HepG2 (cell line): ENCODE measurements around the gene VMO1. TPM values are rescaled to one million over a fixed set of nuclear protein-coding genes. Genes with fewer than 3 reads are reported as not detected.

Experiments
- ATF7-NPFF ChIP-seq: sonication (generic); formaldehyde crosslinking; IDR thresholded peaks from 2 replicates; pipeline ENCODE4 v1.8.1; 2023; ENCODE audit warnings: mild to moderate bottlenecking, low read depth, missing genetic modification reagents, moderate library complexity
- CBX1 ChIP-seq: IDR thresholded peaks from one replicate; pipeline ENCODE4 v1.6.1; 2016; ENCODE audit warnings: antibody characterized with exemption, low read depth
- CREM ChIP-seq, 2 experiments: sonication (generic) in 1 of 2; formaldehyde crosslinking in 1 of 2; IDR thresholded peaks; 2 replicates each; pipeline versions ENCODE4 v1.4.0 to v1.6.1; 2016 to 2020; ENCODE audit warnings: antibody characterized with exemption in 1 of 2, mild to moderate bottlenecking in 1 of 2, missing genetic modification reagents in 1 of 2
- HNRNPLL ChIP-seq: fragments of 200-400 bp; formaldehyde crosslinking; IDR thresholded peaks from 2 replicates; pipeline ENCODE4 v1.6.1; 2017; ENCODE audit warnings: mild to moderate bottlenecking, low read depth, low read length; ENCODE audit not compliant: poor library complexity, severe bottlenecking
- KDM5A ChIP-seq: fragments of 200-600 bp; sonication (generic); IDR thresholded peaks from 2 replicates; pipeline ENCODE4 v1.7.0; 2018; ENCODE audit warnings: antibody characterized with exemption, mild to moderate bottlenecking, low read length, borderline replicate concordance
- KDM6A ChIP-seq: IDR thresholded peaks from 2 replicates; pipeline ENCODE4 v1.6.1; 2016; ENCODE audit warnings: low read depth
- MATR3 ChIP-seq: sonication (generic); formaldehyde crosslinking; IDR thresholded peaks from 2 replicates; pipeline ENCODE4 v1.4.0; 2020; ENCODE audit warnings: missing genetic modification reagents
- MAZ ChIP-seq, 2 experiments: sonication (generic) in 1 of 2; formaldehyde crosslinking in 1 of 2; IDR thresholded peaks; 2 replicates each; pipeline versions ENCODE4 v1.5.0 to v1.6.1; 2012 to 2020; ENCODE audit warnings: low read depth in 2 of 2, mild to moderate bottlenecking in 2 of 2, borderline replicate concordance in 1 of 2, improper control_type of control experiment in 1 of 2, low read length in 1 of 2, missing genetic modification reagents in 1 of 2, moderate library complexity in 1 of 2
- MED1 ChIP-seq: sonication (generic); formaldehyde crosslinking; IDR thresholded peaks from 2 replicates; pipeline ENCODE4 v1.4.0; 2020; ENCODE audit warnings: missing genetic modification reagents
- NR2F2 ChIP-seq: IDR thresholded peaks from 2 replicates; pipeline ENCODE4 v1.6.1; 2012; ENCODE audit warnings: low read depth, inconsistent platforms, borderline replicate concordance
- NR2F6 ChIP-seq, 2 experiments: IDR thresholded peaks; 2 replicates each; pipeline ENCODE4 v1.6.1; 2016; ENCODE audit warnings: antibody characterized with exemption in 1 of 2, mild to moderate bottlenecking in 1 of 2
- ZBTB2 ChIP-seq: sonication (generic); formaldehyde crosslinking; IDR thresholded peaks from 2 replicates; pipeline ENCODE4 v1.8.0; 2022; ENCODE audit warnings: low read depth, missing genetic modification reagents
- ZBTB26 ChIP-seq: IDR thresholded peaks from 2 replicates; pipeline ENCODE4 v1.6.1; 2016; ENCODE audit warnings: missing compliant biosample characterization, missing genetic modification reagents, borderline replicate concordance
- ZNF207 ChIP-seq: fragments of 450-650 bp; IDR thresholded peaks from 2 replicates; pipeline ENCODE4 v1.6.1; 2016; ENCODE audit warnings: antibody characterized with exemption, borderline replicate concordance
- ZNF230 ChIP-seq: sonication (generic); formaldehyde crosslinking; IDR thresholded peaks from 2 replicates; pipeline ENCODE4 v1.4.0; 2020; ENCODE audit warnings: mild to moderate bottlenecking, missing genetic modification reagents
- ZNF615 ChIP-seq: sonication (generic); formaldehyde crosslinking; IDR thresholded peaks from 2 replicates; pipeline ENCODE4 v1.5.0; 2020; ENCODE audit warnings: mild to moderate bottlenecking, missing genetic modification reagents, borderline replicate concordance
- ZNF761 ChIP-seq: sonication (generic); formaldehyde crosslinking; conservative IDR thresholded peaks from 2 replicates; pipeline ENCODE4 v1.4.0; 2020; ENCODE audit warnings: mild to moderate bottlenecking, missing genetic modification reagents
- ZNF776 ChIP-seq: sonication (generic); formaldehyde crosslinking; IDR thresholded peaks from 2 replicates; pipeline ENCODE4 v1.4.0; 2020; ENCODE audit warnings: mild to moderate bottlenecking, missing genetic modification reagents
- ZNF782 ChIP-seq: sonication (generic); formaldehyde crosslinking; IDR thresholded peaks from 2 replicates; pipeline ENCODE4 v1.4.0; 2020; ENCODE audit warnings: missing genetic modification reagents, mild to moderate bottlenecking, borderline replicate concordance
- polyA plus RNA-seq, 8 experiments: library from polyadenylated mRNA; depleted of rRNA in 3 of 8; stranded (reverse) in 7 of 8; unstranded in 1 of 8; fragments of >200 nt; fragmentation: Illumina TruSeq in 4 of 8; extraction: Trizol in 4 of 8; gene quantifications; 2 replicates each; pipeline versions ENCODE4 v1.2.1 to v1.2.3, GENCODE V29; 2011 to 2016; ENCODE audit warnings: low read depth in 4 of 8, missing spikeins in 1 of 8, mixed read lengths in 1 of 8; ENCODE audit not compliant: insufficient read depth in 1 of 8
- total RNA-seq, 5 experiments: library from RNA; depleted of rRNA; stranded (reverse); fragments of >200 nt; fragmentation: Illumina TruSeq; extraction: Trizol; gene quantifications; 2 replicates each; pipeline ENCODE4 v1.2.3, GENCODE V29; 2016; ENCODE audit warnings: low read depth in 1 of 5
- TF ChIP-seq, protein P1 (sequence below): sonication (generic); formaldehyde crosslinking; IDR thresholded peaks from 2 replicates; pipeline ENCODE4 v1.4.0; 2020; ENCODE audit warnings: missing genetic modification reagents
- TF ChIP-seq, protein P2 (sequence below): IDR thresholded peaks from 2 replicates; pipeline ENCODE4 v1.6.1; 2016; ENCODE audit warnings: missing genetic modification reagents, missing compliant biosample characterization
- TF ChIP-seq, protein P3 (sequence below): sonication (generic); formaldehyde crosslinking; IDR thresholded peaks from 2 replicates; pipeline ENCODE4 v1.4.0; 2020; ENCODE audit warnings: mild to moderate bottlenecking, missing genetic modification reagents

The VMO1 gene
- total and polyA plus RNA-seq, 2 of the 13 experiments (the other 11 are each of a cell fraction or from before 2014, with no cell fraction given): not detected

- TF ChIP-seq ZBTB26 (CRISPR knock-in tag) (no peak), ZNF782 (CRISPR knock-in tag) (peak; percentile 76; the same call in 1 of the 2 replicates), MED1 (CRISPR knock-in tag) (0 out of 2 replicates have a peak, but pooled peaks have one; percentile 12), NR2F2 (no peak), HNRNPLL (no peak), KDM5A (no peak), ZBTB2 (CRISPR knock-in tag) (peak; percentile 71), ZNF615 (no peak), ATF7-NPFF (peak; percentile 25; the same call in 1 of the 2 replicates), MAZ (IDR thresholded peaks at IDR 0.05; ENCODE audit: borderline replicate concordance, low read depth, low read length) (no peak), MAZ (CRISPR knock-in tag; IDR thresholded peaks at IDR 0.05; ENCODE audit: low read depth) (peak; percentile 46), ZNF207 (no peak), ZNF761 (CRISPR knock-in tag) (0 out of 2 replicates have a peak, but pooled peaks have one; percentile 64), CBX1 (no peak), NR2F6 (IDR thresholded peaks at IDR 0.05) (no peak), NR2F6 (CRISPR knock-in tag; IDR thresholded peaks at IDR 0.05) (no peak), ZNF776 (CRISPR knock-in tag) (peak; percentile 76), CREM (IDR thresholded peaks at IDR 0.05) (no peak), CREM (CRISPR knock-in tag; IDR thresholded peaks at IDR 0.05) (no peak), MATR3 (CRISPR knock-in tag) (no peak), KDM6A (CRISPR knock-in tag) (no peak), ZNF230 (0 out of 2 replicates have a peak, but pooled peaks have one; percentile 62)
- TF ChIP-seq, protein P1, sequence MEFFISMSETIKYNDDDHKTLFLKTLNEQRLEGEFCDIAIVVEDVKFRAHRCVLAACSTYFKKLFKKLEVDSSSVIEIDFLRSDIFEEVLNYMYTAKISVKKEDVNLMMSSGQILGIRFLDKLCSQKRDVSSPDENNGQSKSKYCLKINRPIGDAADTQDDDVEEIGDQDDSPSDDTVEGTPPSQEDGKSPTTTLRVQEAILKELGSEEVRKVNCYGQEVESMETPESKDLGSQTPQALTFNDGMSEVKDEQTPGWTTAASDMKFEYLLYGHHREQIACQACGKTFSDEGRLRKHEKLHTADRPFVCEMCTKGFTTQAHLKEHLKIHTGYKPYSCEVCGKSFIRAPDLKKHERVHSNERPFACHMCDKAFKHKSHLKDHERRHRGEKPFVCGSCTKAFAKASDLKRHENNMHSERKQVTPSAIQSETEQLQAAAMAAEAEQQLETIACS (CRISPR knock-in tag): no peak
- TF ChIP-seq, protein P2, sequence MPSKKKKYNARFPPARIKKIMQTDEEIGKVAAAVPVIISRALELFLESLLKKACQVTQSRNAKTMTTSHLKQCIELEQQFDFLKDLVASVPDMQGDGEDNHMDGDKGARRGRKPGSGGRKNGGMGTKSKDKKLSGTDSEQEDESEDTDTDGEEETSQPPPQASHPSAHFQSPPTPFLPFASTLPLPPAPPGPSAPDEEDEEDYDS (CRISPR knock-in tag): no peak
- TF ChIP-seq, protein P3, sequence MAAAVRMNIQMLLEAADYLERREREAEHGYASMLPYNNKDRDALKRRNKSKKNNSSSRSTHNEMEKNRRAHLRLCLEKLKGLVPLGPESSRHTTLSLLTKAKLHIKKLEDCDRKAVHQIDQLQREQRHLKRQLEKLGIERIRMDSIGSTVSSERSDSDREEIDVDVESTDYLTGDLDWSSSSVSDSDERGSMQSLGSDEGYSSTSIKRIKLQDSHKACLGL (CRISPR knock-in tag): peak; percentile 83; the same call in 1 of the 2 replicates
Observed at GRCh38 chr17:4739122-4740024, 46.8 kb downstream of the VMO1 start, which contains the start of the genes CXCL16 and ZMYND15 (continued).
